LNCAP (cell line): ENCODE measurements around the gene AMOTL1.

Experiments
- CTCF ChIP-seq: fragments of 450-650 bp; IDR thresholded peaks from 2 replicates; pipeline ENCODE4 v1.5.1; 2017; ENCODE audit warnings: mild to moderate bottlenecking

The AMOTL1 gene

GRCh38 chr11:94857337-94857736, 89.2 kb downstream of the AMOTL1 start:
- no peak for TF ChIP-seq CTCF

- TF ChIP-seq CTCF: no peak
Observed at GRCh38 chr11:94858012-94858705, 90.0 kb downstream of the AMOTL1 start.

GRCh38 chr11:94860333-94860732, 92.2 kb downstream of the AMOTL1 start:
- TF ChIP-seq CTCF: no peak

- TF ChIP-seq CTCF: no peak
Observed at GRCh38 chr11:94861306-94861845, 93.2 kb downstream of the AMOTL1 start.

- TF ChIP-seq CTCF: no peak
Observed at GRCh38 chr11:94862926-94863880, 95.0 kb downstream of the AMOTL1 start.

GRCh38 chr11:94864506-94865045, 96.4 kb downstream of the AMOTL1 start:
- no peak for TF ChIP-seq CTCF

GRCh38 chr11:94866231-94866822, 98.2 kb downstream of the AMOTL1 start:
- TF ChIP-seq CTCF: no peak
